H54 (cell line): ENCODE data around the gene DNAH10.

Experiments
- DNase-seq: peaks from one replicate; pipeline ENCODE4 v3.0.0; 2011; ENCODE audit warnings: low spot score, mixed read lengths; ENCODE audit not compliant: insufficient read length
- FAIRE-seq: peaks from 3 replicates; lab custom pipeline; 2011; peaks lifted over from hg19 to GRCh38; lab: Jason Lieb, UNC
- POLR2A ChIP-seq: IDR thresholded peaks from 2 replicates; pipeline ENCODE4 v1.6.1; 2011; ENCODE audit warnings: low read depth, mild to moderate bottlenecking, low read length

DNAH10 gene

GRCh38 chr12:123929946-123930583 is 168.0 kb downstream of the DNAH10 start:
- DNase-seq (no peak), FAIRE-seq (no peak)
- no peak for TF ChIP-seq POLR2A

DNA sequence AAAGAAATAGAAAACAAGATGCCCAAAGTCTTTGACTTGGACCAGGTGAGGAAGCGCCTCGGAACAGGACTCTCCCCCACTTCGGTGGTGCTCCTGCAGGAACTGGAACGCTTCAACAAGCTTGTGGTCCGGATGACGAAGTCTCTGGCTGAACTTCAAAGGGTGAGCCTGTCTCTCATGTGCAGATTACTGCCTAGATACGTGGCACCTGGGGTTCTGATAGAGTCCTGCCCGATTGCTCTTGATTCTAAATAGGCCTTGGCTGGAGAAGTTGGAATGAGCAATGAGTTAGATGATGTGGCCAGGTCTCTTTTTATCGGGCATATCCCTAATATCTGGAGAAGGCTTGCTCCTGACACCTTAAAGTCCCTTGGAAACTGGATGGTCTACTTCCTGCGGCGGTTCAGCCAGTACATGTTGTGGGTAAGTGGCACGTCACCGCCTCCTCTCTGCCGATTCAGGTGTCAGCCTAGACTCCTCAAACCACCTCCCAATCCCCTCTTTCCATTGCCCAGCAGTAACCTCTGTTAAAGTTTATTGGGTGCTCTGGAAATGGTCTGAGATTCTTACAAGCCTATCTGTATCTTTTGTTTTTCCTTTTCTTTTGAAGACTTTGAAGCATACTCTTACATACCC is 169.7 kb downstream of the DNAH10 start:
- no peak for DNase-seq
- no peak for FAIRE-seq
- TF ChIP-seq POLR2A = no peak

DNA sequence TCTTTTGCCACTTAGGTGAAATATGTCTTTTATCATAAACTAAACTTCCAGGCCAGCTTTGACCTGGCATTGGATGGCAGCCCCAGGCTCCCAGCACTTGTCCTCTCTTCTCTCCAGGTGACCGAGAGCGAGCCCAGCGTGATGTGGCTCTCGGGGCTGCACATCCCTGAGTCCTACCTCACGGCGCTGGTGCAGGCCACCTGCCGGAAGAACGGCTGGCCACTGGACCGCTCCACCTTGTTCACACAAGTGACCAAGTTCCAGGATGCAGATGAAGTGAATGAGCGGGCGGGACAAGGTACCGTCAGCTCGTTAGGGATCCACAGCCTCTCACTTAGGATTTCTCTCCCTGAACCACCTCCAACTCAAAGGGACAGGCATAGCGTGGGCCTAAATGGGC is 171.1 kb downstream of the DNAH10 start:
- FAIRE-seq = no peak
- no peak for TF ChIP-seq POLR2A

GRCh38 chr12:123934016-123934620 is 172.0 kb downstream of the DNAH10 start:
- no peak for TF ChIP-seq POLR2A
- no peak for FAIRE-seq
- no peak for DNase-seq

More for the DNA sequence above, 171.1 kb downstream of the DNAH10 start:
- DNase-seq = no peak

DNA sequence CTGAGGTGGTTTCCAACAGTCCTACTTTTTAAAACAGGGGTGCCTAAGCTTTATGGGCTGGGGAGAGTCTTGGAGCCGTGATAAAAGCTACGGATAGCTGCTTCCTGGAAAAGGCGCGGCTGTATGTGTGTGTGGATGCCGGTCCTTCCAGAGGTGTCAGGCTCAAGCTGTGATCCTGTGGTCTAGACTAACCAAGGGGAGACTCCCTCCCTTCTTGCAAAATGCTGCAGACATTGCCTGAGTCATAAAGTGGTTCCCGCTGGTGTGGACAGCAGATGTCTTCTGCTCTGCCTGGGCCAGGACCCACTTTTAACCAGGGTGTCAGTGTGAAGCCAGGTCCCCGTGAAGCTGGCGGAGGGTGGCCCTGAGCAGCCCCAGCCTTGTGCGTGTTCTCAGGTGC is 172.7 kb downstream of the DNAH10 start:
- no peak for DNase-seq
- TF ChIP-seq POLR2A = no peak
- FAIRE-seq = no peak

- no peak for TF ChIP-seq POLR2A
- FAIRE-seq = no peak
- DNase-seq = no peak
Observed at GRCh38 chr12:123935956-123936355, 173.9 kb downstream of the DNAH10 start.

- FAIRE-seq (no peak), DNase-seq (no peak)
- TF ChIP-seq POLR2A = no peak
Observed at GRCh38 chr12:123936471-123936870, 174.4 kb downstream of the DNAH10 start.

GRCh38 chr12:123936956-123937706 is 175.0 kb downstream of the DNAH10 start:
- DNase-seq (no peak), FAIRE-seq (no peak)
- no peak for TF ChIP-seq POLR2A

- DNase-seq = no peak
- no peak for TF ChIP-seq POLR2A
- no peak for FAIRE-seq
Observed at GRCh38 chr12:123937707-123938591, 175.8 kb downstream of the DNAH10 start.

DNA sequence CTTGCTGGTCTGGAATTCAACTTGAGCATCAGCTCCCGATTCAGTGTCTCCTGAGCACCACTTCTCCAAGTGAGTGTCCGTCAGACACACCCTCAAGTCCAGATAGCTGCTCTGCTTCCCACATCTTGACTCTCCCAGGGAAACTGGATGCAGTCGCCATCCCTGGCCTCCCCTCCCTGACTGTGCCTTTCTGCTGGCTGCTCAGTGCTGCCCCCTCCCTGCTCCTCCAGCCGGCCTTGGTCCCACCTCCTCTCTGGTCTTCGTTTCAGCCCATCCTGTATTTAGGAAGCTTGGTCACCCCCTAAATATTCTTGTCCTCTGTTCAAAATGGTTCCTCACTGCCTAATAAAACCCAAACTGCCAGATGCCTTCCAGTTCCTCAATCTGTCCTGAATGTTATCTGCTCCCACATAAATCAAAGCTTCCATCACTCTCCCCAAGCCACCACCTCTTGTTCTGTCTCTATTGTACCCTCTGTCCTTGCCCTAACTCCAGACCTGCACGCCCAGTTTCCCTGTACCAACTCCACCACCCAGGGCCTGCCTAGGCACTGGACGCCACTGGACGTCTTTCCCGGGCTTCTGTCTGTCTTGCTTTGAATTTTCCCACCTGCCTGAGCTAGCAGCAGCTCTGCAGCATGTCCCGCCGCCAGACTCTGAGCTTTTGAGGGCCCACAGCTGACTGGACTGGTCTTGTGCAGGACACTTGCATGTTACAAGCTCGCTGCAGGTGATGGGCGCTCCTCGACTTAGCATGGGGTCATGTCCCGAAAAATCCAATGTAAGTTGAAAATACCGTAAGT is 176.8 kb downstream of the DNAH10 start:
- TF ChIP-seq POLR2A = no peak
- DNase-seq (no peak), FAIRE-seq (no peak)

DNA sequence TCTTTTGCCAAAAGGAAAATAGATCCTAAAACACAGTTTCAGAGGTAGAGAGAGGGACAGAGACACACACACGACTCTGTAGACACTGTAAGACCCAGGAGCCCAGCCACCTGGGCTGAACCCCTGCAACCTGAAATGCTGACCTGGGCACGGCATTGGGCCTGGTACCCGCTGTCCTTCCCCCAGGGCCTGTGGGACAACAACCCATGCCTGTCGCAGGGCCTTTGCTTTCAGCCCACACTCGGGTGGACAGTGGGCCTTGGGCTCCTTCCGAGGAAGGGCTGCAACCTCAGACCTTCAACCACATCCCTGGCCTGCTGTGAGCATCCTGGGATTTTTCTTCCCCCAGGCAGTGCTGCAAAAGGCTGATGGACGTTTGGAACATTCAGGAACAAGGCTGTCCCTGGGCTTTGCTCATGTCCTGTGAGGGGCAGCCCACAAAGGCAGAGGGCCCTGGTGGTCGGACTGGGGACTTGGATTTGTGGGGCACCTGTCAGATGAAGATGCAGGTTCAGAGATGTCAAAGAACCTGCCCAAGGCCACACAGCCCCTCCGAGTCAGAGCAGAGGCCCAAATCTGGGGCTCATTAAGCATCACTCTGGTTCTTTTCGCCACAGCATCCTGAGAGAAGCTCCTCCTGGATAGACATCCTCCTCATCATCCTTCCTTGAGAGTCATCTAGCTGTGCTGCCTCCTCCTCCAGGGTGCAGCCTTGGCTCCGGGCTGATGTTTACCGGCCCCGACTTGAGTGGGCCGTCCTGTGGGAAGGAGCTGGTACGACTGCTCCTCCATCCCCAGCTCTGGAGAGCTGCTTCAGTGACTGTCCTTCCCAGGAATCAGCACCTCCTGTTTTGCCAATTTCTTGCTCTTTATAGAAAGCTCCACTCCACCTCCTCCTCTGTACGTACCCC is 177.9 kb downstream of the DNAH10 start:
- TF ChIP-seq POLR2A = no peak
- FAIRE-seq (no peak), DNase-seq (no peak)

DNA sequence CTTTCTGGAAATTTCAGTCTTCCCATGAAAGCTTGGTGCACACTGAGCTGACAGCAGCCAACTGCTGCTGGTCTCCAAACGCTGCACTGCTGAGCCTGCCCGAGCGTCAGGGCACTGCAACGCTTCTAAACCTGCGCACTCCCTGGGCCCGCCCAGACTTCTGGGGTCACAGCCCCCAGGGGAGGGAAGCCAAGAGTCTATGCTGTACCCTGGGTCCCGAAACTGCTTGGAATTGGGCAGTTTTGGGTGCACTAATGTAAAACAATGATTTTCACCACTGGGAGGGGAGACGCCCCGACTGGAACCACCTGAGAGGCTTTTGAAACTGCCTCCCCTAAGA is 178.5 kb downstream of the DNAH10 start:
- no peak for TF ChIP-seq POLR2A
- DNase-seq = no peak
- no peak for FAIRE-seq
